ENCODE measurements around the gene SMIM1. TPM values are rescaled to one million over a fixed set of nuclear protein-coding genes. Genes with fewer than 3 reads are reported as not detected.
"Not testable (repeated sequence)": the region's sequence is repeated elsewhere in the genome, so short reads cannot be mapped to it uniquely, and the experiment has no call there.

SMIM1 gene
- total RNA-seq, 4 donors from 2014 or later, result 1.5 to 5.3 TPM; not detected in 2

GRCh38 chr1:3745590-3746381 is 26.8 kb upstream of the SMIM1 start:
- TF ChIP-seq CTCF (IDR thresholded peaks at IDR 0.05) (no peak), POLR2A (IDR thresholded peaks at IDR 0.05) (no peak)
- H3K4me1 ChIP-seq, result peaks cover 14 to 49% (median 15%) of the 10 kb centered on the region in 3 donors
- H3K27ac ChIP-seq, result peak overlapping the region in 1 of 4 donors; percentile 18
- 74 to 80% methylated on average over 11 to 16 of the region's 25 CpGs for WGBS, 2 donors
- no peaks in the 10 kb centered on the region for H3K27me3 ChIP-seq
- DNase-seq, result no peak
- no peaks in the 10 kb centered on the region for H3K9me3 ChIP-seq
- H3K36me3 ChIP-seq, result peaks cover 4 to 32% (median 10%) of the 10 kb centered on the region in 3 donors
- H3K4me3 ChIP-seq, result peak overlapping the region in 2 of 4 donors; percentile 60 to 76
- intact Hi-C loops (cut with DNase I), result no loop called here

- H3K27me3 ChIP-seq, result peaks cover 0 to 6% (median 0%) of the 10 kb centered on the region in 4 donors
- intact Hi-C loops (cut with DNase I), result no loop called here
- DNase-seq, result no peak
- 25 to 26% methylated on average over 15 to 28 of the region's 35 CpGs for whole genome bisulfite sequencing, 2 donors
- H3K4me3 ChIP-seq, result peak overlapping the region; percentile 54 to 81 (median 68)
- peaks cover 14 to 49% (median 15%) of the 10 kb centered on the region in 3 donors for H3K4me1 ChIP-seq
- H3K36me3 ChIP-seq, result peaks cover 4 to 26% (median 10%) of the 10 kb centered on the region in 3 donors
- H3K9me3 ChIP-seq, result no peaks in the 10 kb centered on the region
- TF ChIP-seq CTCF (IDR thresholded peaks at IDR 0.05), result no peak
- no peak for TF ChIP-seq POLR2A (IDR thresholded peaks at IDR 0.05)
- peak overlapping the region; percentile 48 to 81 (median 68) for H3K27ac ChIP-seq
These were observed 26.1 kb upstream of the SMIM1 start for GRCh38 chr1:3746389-3746829.

GRCh38 chr1:3746830-3747521 is 25.6 kb upstream of the SMIM1 start:
- 0% methylated on average over 3 to 8 of the region's 73 CpGs for WGBS, 2 donors
- TF ChIP-seq CTCF (IDR thresholded peaks at IDR 0.05) (no peak), POLR2A (IDR thresholded peaks at IDR 0.05) (peak in 2 of 4 donors; percentile 41 to 58)
- H3K36me3 ChIP-seq, result peaks cover 4 to 20% (median 8%) of the 10 kb centered on the region in 3 donors
- peak overlapping the region; percentile 48 to 81 (median 68) for H3K27ac ChIP-seq
- DNase-seq, result peak; percentile 22
- peak overlapping the region; percentile 54 to 81 (median 68) for H3K4me3 ChIP-seq
- peaks cover 0 to 11% (median 0%) of the 10 kb centered on the region in 4 donors for H3K27me3 ChIP-seq
- H3K9me3 ChIP-seq, result no peaks in the 10 kb centered on the region
- intact Hi-C loops (cut with DNase I), result no loop called here
- H3K4me1 ChIP-seq, result peaks cover 14 to 49% (median 15%) of the 10 kb centered on the region in 3 donors

- Histone ChIP-seq H3K9me3 (no peaks in the 10 kb centered on the region), H3K27ac (peak overlapping the region; percentile 48 to 81 (median 68)), H3K4me3 (peak overlapping the region; percentile 54 to 81 (median 68)), H3K4me1 (peaks cover 14 to 49% (median 15%) of the 10 kb centered on the region in 3 donors), H3K36me3 (peaks cover 3 to 15% (median 4%) of the 10 kb centered on the region in 3 donors), H3K27me3 (peaks cover 0 to 14% (median 0%) of the 10 kb centered on the region in 4 donors)
- no peak for TF ChIP-seq POLR2A (IDR thresholded peaks at IDR 0.05)
- no peak for TF ChIP-seq CTCF (IDR thresholded peaks at IDR 0.05)
- 31 to 33% methylated on average over 6 of the region's 6 CpGs for WGBS, 2 donors
- intact Hi-C loops (cut with DNase I), result no loop called here
- DNase-seq, result no peak
These were observed 25.1 kb upstream of the SMIM1 start for GRCh38 chr1:3747522-3747848.

- intact Hi-C loops (cut with DNase I), result no loop called here
- H3K9me3 ChIP-seq, result no peaks in the 10 kb centered on the region
- H3K4me3 ChIP-seq, result peak overlapping the region in 2 of 4 donors; percentile 76 to 81
- H3K27ac ChIP-seq, result no peak overlapping the region
- 77 to 87% methylated on average over 6 to 11 of the region's 13 CpGs for WGBS, 2 donors
- H3K27me3 ChIP-seq, result peaks cover 0 to 14% (median 0%) of the 10 kb centered on the region in 4 donors
- DNase-seq, result no peak
- TF ChIP-seq POLR2A (IDR thresholded peaks at IDR 0.05), result no peak
- TF ChIP-seq CTCF (IDR thresholded peaks at IDR 0.05), result no peak
- peaks cover 0 to 11% (median under 1%) of the 10 kb centered on the region in 3 donors for H3K36me3 ChIP-seq
- H3K4me1 ChIP-seq, result peaks cover 14 to 48% (median 15%) of the 10 kb centered on the region in 3 donors
These were observed 24.6 kb upstream of the SMIM1 start for GRCh38 chr1:3747903-3748302.

GRCh38 chr1:3748316-3748900 is 24.1 kb upstream of the SMIM1 start:
- H3K27ac ChIP-seq; DNase-seq; H3K9me3 ChIP-seq; intact Hi-C loops (cut with DNase I); H3K4me3 ChIP-seq; H3K36me3 ChIP-seq: not testable (repeated sequence)
- Histone ChIP-seq H3K4me1 (peaks cover 14 to 43% (median 15%) of the 10 kb centered on the region in 3 donors), H3K27me3 (peaks cover 0 to 17% (median 0%) of the 10 kb centered on the region in 4 donors)
- WGBS, 2 donors, result 71 to 75% methylated on average over 15 of the region's 15 CpGs
